ENCODE measurements around the gene SNX11.

- TF ChIP-seq CTCF (IDR thresholded peaks at IDR 0.05) (no peak), TCF7L2 (IDR thresholded peaks at IDR 0.05; ENCODE audit: low read depth, low read length) (no peak), POLR2AphosphoS5 (IDR thresholded peaks at IDR 0.05; ENCODE audit: low read depth, low read length) (no peak)
- TF ChIP-seq, protein P1, sequence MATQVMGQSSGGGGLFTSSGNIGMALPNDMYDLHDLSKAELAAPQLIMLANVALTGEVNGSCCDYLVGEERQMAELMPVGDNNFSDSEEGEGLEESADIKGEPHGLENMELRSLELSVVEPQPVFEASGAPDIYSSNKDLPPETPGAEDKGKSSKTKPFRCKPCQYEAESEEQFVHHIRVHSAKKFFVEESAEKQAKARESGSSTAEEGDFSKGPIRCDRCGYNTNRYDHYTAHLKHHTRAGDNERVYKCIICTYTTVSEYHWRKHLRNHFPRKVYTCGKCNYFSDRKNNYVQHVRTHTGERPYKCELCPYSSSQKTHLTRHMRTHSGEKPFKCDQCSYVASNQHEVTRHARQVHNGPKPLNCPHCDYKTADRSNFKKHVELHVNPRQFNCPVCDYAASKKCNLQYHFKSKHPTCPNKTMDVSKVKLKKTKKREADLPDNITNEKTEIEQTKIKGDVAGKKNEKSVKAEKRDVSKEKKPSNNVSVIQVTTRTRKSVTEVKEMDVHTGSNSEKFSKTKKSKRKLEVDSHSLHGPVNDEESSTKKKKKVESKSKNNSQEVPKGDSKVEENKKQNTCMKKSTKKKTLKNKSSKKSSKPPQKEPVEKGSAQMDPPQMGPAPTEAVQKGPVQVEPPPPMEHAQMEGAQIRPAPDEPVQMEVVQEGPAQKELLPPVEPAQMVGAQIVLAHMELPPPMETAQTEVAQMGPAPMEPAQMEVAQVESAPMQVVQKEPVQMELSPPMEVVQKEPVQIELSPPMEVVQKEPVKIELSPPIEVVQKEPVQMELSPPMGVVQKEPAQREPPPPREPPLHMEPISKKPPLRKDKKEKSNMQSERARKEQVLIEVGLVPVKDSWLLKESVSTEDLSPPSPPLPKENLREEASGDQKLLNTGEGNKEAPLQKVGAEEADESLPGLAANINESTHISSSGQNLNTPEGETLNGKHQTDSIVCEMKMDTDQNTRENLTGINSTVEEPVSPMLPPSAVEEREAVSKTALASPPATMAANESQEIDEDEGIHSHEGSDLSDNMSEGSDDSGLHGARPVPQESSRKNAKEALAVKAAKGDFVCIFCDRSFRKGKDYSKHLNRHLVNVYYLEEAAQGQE (IDR thresholded peaks at IDR 0.05; ENCODE audit: insufficient read depth in 1 of 2, low read depth in 2 of 2, low read length in 1 of 2) = no peak
Observed at GRCh38 chr17:48084932-48085331, 22.6 kb upstream of the SNX11 start.
